Activated CD8-positive, alpha-beta T cell treated with anti-CD3 and anti-CD28 coated beads for 36 hours (primary cell): ENCODE results near the gene KDM7A. TPM values are rescaled to one million over a fixed set of nuclear protein-coding genes. Genes with fewer than 3 reads are reported as not detected.

ENCODE experiments used
- ATAC-seq: fragments of 200-7000 bp; cut with Tn5 transposase; one replicate; pipeline ENCODE4 v1.10.0; 2021; ENCODE audit warnings: mild to moderate bottlenecking, moderate library complexity
- CTCF ChIA-PET: fragments of 350-600 bp; sonication (Branson Sonifier 250); formaldehyde crosslinking; loops from one replicate; lab custom pipeline; 2021; ENCODE audit warnings: antibody characterized with exemption; lab: Charles Lee
- POLR2A ChIA-PET: fragments of 350-600 bp; sonication (Branson Sonifier 250); formaldehyde crosslinking; loops from one replicate; lab custom pipeline; 2021; ENCODE audit warnings: antibody characterized with exemption; lab: Charles Lee
- DNase-seq: peaks from one replicate; pipeline ENCODE4 v3.0.0-alpha.2; 2020
- H3K27ac Mint-ChIP-seq: one replicate; pipeline ENCODE4 v1.8.0; 2021; ENCODE audit warnings: mild to moderate bottlenecking, mixed read lengths
- H3K27me3 Mint-ChIP-seq: one replicate; pipeline ENCODE4 v1.8.0; 2021; ENCODE audit warnings: mixed read lengths
- H3K36me3 Mint-ChIP-seq: one replicate; pipeline ENCODE4 v1.8.0; 2021; ENCODE audit warnings: low read depth, mixed read lengths
- H3K4me1 Mint-ChIP-seq: one replicate; pipeline ENCODE4 v1.8.0; 2021; ENCODE audit warnings: low read depth, mixed read lengths
- H3K4me3 Mint-ChIP-seq: one replicate; pipeline ENCODE4 v1.8.0; 2021; ENCODE audit warnings: mild to moderate bottlenecking, moderate library complexity, mixed read lengths
- H3K9me3 Mint-ChIP-seq: one replicate; pipeline ENCODE4 v1.8.0; 2021; ENCODE audit warnings: mixed read lengths
- CTCF ChIP-seq: fragments of 200-600 bp; IDR thresholded peaks from one replicate; pipeline ENCODE4 v1.8.0; 2022; ENCODE audit warnings: antibody characterized with exemption, mild to moderate bottlenecking
- intact Hi-C: fragments of 100-400 bp; cut with micrococcal nuclease; formaldehyde crosslinking; loops from one replicate; pipeline ENCODE4 v1.10.0; 2022
- total RNA-seq, 2 experiments: library from RNA; stranded (reverse); gene quantifications; one replicate each; pipeline ENCODE4 v1.2.3, GENCODE V29; 2021

KDM7A gene
- total RNA-seq, 2 experiments from 2014 or later: 21.1 to 22.9 TPM

DNA sequence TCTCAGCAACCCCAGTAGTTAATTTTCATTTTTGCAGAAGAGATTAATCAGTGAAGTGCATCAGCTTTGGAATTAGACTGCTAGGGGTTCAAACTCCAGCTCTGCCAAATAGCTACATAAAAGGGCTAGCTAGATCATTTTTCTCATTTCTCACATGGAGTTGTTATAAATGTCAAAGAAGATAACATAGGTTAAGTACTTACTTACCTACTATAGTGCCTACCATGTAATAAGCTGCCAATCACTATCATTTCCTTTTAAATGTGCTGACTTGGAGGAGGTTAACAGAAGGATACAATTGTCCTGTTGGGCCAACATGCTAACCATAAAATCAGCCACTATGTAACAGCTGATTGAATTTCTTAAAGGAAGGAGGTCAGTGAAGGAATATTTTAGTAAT lies 40.7 kb downstream of the KDM7A start:
- ATAC-seq: no peak
- no peak overlapping the region for H3K4me3 Mint-ChIP-seq
- H3K27me3 Mint-ChIP-seq: no peaks in the 10 kb centered on the region
- intact Hi-C loops: no loop called here
- H3K4me1 Mint-ChIP-seq: peaks cover 20% of the 10 kb centered on the region
- DNase-seq: no peak
- H3K36me3 Mint-ChIP-seq: peaks cover 19% of the 10 kb centered on the region
- ChIA-PET POLR2A (interaction anchor here (1.0 kb wide), 1 partner anchor 42 kb away, joined by 3 read pairs; no protein-coding TSS in a partner anchor), CTCF (no interaction called here)
- no peak for TF ChIP-seq CTCF
- no peak overlapping the region for H3K27ac Mint-ChIP-seq
- H3K9me3 Mint-ChIP-seq: no peaks in the 10 kb centered on the region

- DNase-seq (no peak), ATAC-seq (no peak)
- ChIA-PET CTCF (interaction anchor here (1.2 kb wide), 1 partner anchor 185 kb away, joined by 3 read pairs; no protein-coding TSS in a partner anchor), POLR2A (no interaction called here)
- TF ChIP-seq CTCF: no peak
- H3K4me3 Mint-ChIP-seq: no peak overlapping the region
- intact Hi-C loops: no loop called here
- H3K4me1 Mint-ChIP-seq: peaks cover 13% of the 10 kb centered on the region
- no peaks in the 10 kb centered on the region for H3K27me3 Mint-ChIP-seq
- no peaks in the 10 kb centered on the region for H3K9me3 Mint-ChIP-seq
- peaks cover 23% of the 10 kb centered on the region for H3K36me3 Mint-ChIP-seq
- H3K27ac Mint-ChIP-seq: no peak overlapping the region
Measured at GRCh38 chr7:140134039-140134438, 42.7 kb downstream of the KDM7A start.

GRCh38 chr7:140127360-140128127 lies 49.2 kb downstream of the KDM7A start:
- no peaks in the 10 kb centered on the region for H3K27me3 Mint-ChIP-seq
- no peak for TF ChIP-seq CTCF
- intact Hi-C loops: no loop called here
- ChIA-PET POLR2A (interaction anchor here (0.6 kb wide), 1 partner anchor 617 kb away, joined by 3 read pairs; no protein-coding TSS in a partner anchor), CTCF (interaction anchor here (0.6 to 0.8 kb wide), 4 partner anchors 14 to 35 kb away, joined by 3 read pairs; no protein-coding TSS in a partner anchor)
- H3K36me3 Mint-ChIP-seq: peaks cover 41% of the 10 kb centered on the region
- DNase-seq: no peak
- H3K4me1 Mint-ChIP-seq: peaks cover 23% of the 10 kb centered on the region
- no peak for ATAC-seq
- H3K4me3 Mint-ChIP-seq: no peak overlapping the region
- no peaks in the 10 kb centered on the region for H3K9me3 Mint-ChIP-seq
- H3K27ac Mint-ChIP-seq: no peak overlapping the region

- TF ChIP-seq CTCF: no peak
- intact Hi-C loops: no loop called here
- no peaks in the 10 kb centered on the region for H3K27me3 Mint-ChIP-seq
- peaks cover 23% of the 10 kb centered on the region for H3K4me1 Mint-ChIP-seq
- H3K36me3 Mint-ChIP-seq: peaks cover 36% of the 10 kb centered on the region
- H3K4me3 Mint-ChIP-seq: no peak overlapping the region
- H3K9me3 Mint-ChIP-seq: no peaks in the 10 kb centered on the region
- ChIA-PET CTCF (interaction anchor here (0.6 kb wide), 1 partner anchor 26 kb away, joined by 3 read pairs; no protein-coding TSS in a partner anchor), POLR2A (interaction anchor here (0.5 kb wide), 1 partner anchor 348 kb away, joined by 3 read pairs; no protein-coding TSS in a partner anchor)
- no peak for ATAC-seq
- DNase-seq: no peak
- peak overlapping the region; percentile 42 for H3K27ac Mint-ChIP-seq
Measured at GRCh38 chr7:140126435-140127034, 50.2 kb downstream of the KDM7A start.

DNA sequence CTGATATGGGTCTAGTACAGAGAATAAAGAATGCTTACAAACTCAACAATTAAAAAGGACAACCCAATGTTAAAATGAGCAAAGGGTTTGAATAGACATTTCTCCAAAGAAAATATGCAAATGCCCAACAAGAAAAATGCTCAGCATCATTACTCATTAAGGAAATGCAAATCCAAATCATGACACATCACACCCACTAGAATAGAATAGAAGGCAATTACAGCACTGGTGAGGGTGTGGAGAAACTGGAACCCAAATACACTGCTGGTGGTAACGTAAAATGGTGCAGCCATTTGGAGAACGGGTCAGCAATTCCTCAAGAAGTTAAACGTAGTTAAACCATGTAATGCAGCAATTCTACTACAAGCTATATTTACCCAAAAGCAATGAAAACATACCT lies 53.8 kb downstream of the KDM7A start:
- DNase-seq (no peak), ATAC-seq (peak; percentile 42)
- ChIA-PET CTCF (no interaction called here), POLR2A (no interaction called here)
- Mint-ChIP-seq H3K4me1 (peaks cover 18% of the 10 kb centered on the region), H3K36me3 (peaks cover 33% of the 10 kb centered on the region), H3K27ac (no peak overlapping the region), H3K4me3 (no peak overlapping the region), H3K27me3 (no peaks in the 10 kb centered on the region), H3K9me3 (no peaks in the 10 kb centered on the region)
- TF ChIP-seq CTCF: no peak
- intact Hi-C loops: no loop called here
